HepG2 (cell line): Measurements from ENCODE around the gene RRM2. TPM values are rescaled to one million over a fixed set of nuclear protein-coding genes. Genes with fewer than 3 reads are reported as not detected.

Source experiments
- ERF ChIP-seq: IDR thresholded peaks from 2 replicates; pipeline ENCODE4 v1.6.1; 2018; ENCODE audit warnings: missing biosample characterization, missing genetic modification reagents
- FOSL1 ChIP-seq: sonication (generic); formaldehyde crosslinking; IDR thresholded peaks from 2 replicates; pipeline ENCODE4 v1.9.0; 2021; ENCODE audit warnings: missing genetic modification reagents, borderline replicate concordance
- GZF1 ChIP-seq: sonication (generic); formaldehyde crosslinking; IDR thresholded peaks from 2 replicates; pipeline ENCODE4 v1.5.1; 2020; ENCODE audit warnings: mild to moderate bottlenecking, missing genetic modification reagents
- KDM2A ChIP-seq: sonication (generic); formaldehyde crosslinking; IDR thresholded peaks from 2 replicates; pipeline ENCODE4 v1.4.0; 2020; ENCODE audit warnings: low read depth, missing genetic modification reagents, borderline replicate concordance
- MBD4 ChIP-seq: IDR thresholded peaks from 2 replicates; pipeline ENCODE4 v1.6.1; 2012; ENCODE audit warnings: low read length, inconsistent platforms, borderline replicate concordance
- PBX2 ChIP-seq: IDR thresholded peaks from 2 replicates; pipeline ENCODE4 v1.6.1; 2016; ENCODE audit warnings: control low read depth
- POGZ ChIP-seq: sonication (generic); formaldehyde crosslinking; IDR thresholded peaks from 2 replicates; pipeline ENCODE4 v1.4.0; 2020; ENCODE audit warnings: mild to moderate bottlenecking, missing genetic modification reagents
- RAD51 ChIP-seq: fragments of 450-650 bp; IDR thresholded peaks from 2 replicates; pipeline ENCODE4 v1.6.1; 2016; ENCODE audit warnings: borderline replicate concordance
- SIX1 ChIP-seq: sonication (generic); formaldehyde crosslinking; IDR thresholded peaks from 2 replicates; pipeline ENCODE4 v1.4.0; 2020; ENCODE audit warnings: missing genetic modification reagents, borderline replicate concordance
- SKIL ChIP-seq: sonication (generic); formaldehyde crosslinking; IDR thresholded peaks from 2 replicates; pipeline ENCODE4 v1.8.0; 2022; ENCODE audit warnings: missing genetic modification reagents, mild to moderate bottlenecking, moderate library complexity, borderline replicate concordance
- TFDP1 ChIP-seq: IDR thresholded peaks from 2 replicates; pipeline ENCODE4 v1.6.1; 2016; ENCODE audit warnings: missing compliant biosample characterization, missing genetic modification reagents, borderline replicate concordance
- ZEB1 ChIP-seq: IDR thresholded peaks from 2 replicates; pipeline ENCODE4 v1.6.1; 2012; ENCODE audit warnings: mild to moderate bottlenecking, low read depth, inconsistent platforms; ENCODE audit not compliant: insufficient replicate concordance
- ZFP82 ChIP-seq: sonication (generic); formaldehyde crosslinking; IDR thresholded peaks from 2 replicates; pipeline ENCODE4 v1.5.1; 2020; ENCODE audit warnings: mild to moderate bottlenecking, missing genetic modification reagents, borderline replicate concordance
- ZIK1 ChIP-seq: sonication (generic); formaldehyde crosslinking; IDR thresholded peaks from 2 replicates; pipeline ENCODE4 v1.5.0; 2020; ENCODE audit warnings: mild to moderate bottlenecking, low read depth, missing genetic modification reagents, borderline replicate concordance
- ZNF101 ChIP-seq: sonication (generic); formaldehyde crosslinking; IDR thresholded peaks from 2 replicates; pipeline ENCODE4 v1.4.0; 2020; ENCODE audit warnings: mild to moderate bottlenecking, low read depth, missing genetic modification reagents, borderline replicate concordance
- ZNF329 ChIP-seq: sonication (generic); formaldehyde crosslinking; IDR thresholded peaks from 2 replicates; pipeline ENCODE4 v1.9.0; 2021; ENCODE audit warnings: low read depth, mild to moderate bottlenecking, missing genetic modification reagents
- ZNF678 ChIP-seq: sonication (generic); formaldehyde crosslinking; IDR thresholded peaks from 2 replicates; pipeline ENCODE4 v1.4.0; 2020; ENCODE audit warnings: mild to moderate bottlenecking, missing genetic modification reagents
- ZNF724P ChIP-seq: sonication (generic); formaldehyde crosslinking; IDR thresholded peaks from 2 replicates; pipeline ENCODE4 v1.8.0; 2022; ENCODE audit warnings: missing genetic modification reagents, borderline replicate concordance
- ZSCAN22 ChIP-seq: sonication (generic); formaldehyde crosslinking; IDR thresholded peaks from 2 replicates; pipeline ENCODE4 v1.4.0; 2020; ENCODE audit warnings: mild to moderate bottlenecking, missing genetic modification reagents
- polyA plus RNA-seq, 8 experiments: library from polyadenylated mRNA; depleted of rRNA in 3 of 8; stranded (reverse) in 7 of 8; unstranded in 1 of 8; fragments of >200 nt; fragmentation: Illumina TruSeq in 4 of 8; extraction: Trizol in 4 of 8; gene quantifications; 2 replicates each; pipeline versions ENCODE4 v1.2.1 to v1.2.3, GENCODE V29; 2011 to 2016; ENCODE audit warnings: low read depth in 4 of 8, missing spikeins in 1 of 8, mixed read lengths in 1 of 8; ENCODE audit not compliant: insufficient read depth in 1 of 8
- total RNA-seq, 5 experiments: library from RNA; depleted of rRNA; stranded (reverse); fragments of >200 nt; fragmentation: Illumina TruSeq; extraction: Trizol; gene quantifications; 2 replicates each; pipeline ENCODE4 v1.2.3, GENCODE V29; 2016; ENCODE audit warnings: low read depth in 1 of 5
- TF ChIP-seq, protein P1 (sequence below): sonication (generic); formaldehyde crosslinking; IDR thresholded peaks from 2 replicates; pipeline ENCODE4 v1.4.0; 2020; ENCODE audit warnings: mild to moderate bottlenecking, missing genetic modification reagents
- TF ChIP-seq, protein P2 (sequence below): sonication (generic); formaldehyde crosslinking; IDR thresholded peaks from 2 replicates; pipeline ENCODE4 v1.5.1; 2020; ENCODE audit warnings: missing genetic modification reagents, mild to moderate bottlenecking, borderline replicate concordance

The RRM2 gene
- total and polyA plus RNA-seq, 2 of the 13 experiments (the other 11 are each of a cell fraction or from before 2014, with no cell fraction given): 31.3 to 150 TPM

DNA sequence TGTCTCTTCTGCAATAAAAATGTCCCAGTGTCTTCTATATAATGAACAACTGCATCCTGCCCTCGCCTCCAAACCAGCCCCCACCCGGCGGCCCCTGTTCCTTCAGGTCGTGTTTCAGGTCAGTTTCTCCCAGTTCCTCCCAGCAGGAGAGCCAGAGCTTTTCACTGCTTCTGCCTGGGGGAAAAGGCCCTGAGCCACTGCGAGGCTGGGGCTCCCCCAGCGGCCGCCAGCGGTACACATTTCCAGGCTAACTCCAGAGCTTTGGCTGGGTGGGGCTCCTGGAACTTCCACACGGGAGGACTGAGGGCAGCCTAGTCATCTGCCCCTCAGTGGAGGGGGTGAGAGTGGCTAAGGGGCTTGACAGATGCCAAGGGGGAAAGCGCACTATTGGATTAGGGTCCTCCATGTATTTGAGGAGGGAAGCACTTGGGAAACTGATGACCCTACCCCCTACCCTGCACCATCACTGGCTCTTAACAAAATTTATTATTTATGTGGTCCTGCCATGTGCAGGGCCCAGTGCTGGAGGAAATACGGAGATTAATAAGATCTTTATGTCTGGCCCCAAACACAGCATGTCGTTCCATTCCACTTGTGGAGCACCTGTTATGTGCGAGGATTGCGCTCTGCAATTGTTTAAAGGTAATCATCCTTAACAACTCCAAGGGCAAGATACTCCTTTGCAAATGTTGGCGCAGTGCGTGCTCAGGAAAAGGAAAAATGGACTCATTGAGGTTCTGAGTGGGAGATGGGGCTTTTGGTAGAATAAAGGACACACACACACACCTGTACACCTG, 25.0 kb upstream of the RRM2 start (continued):
- TF ChIP-seq SIX1 (CRISPR knock-in tag): no peak
- no peak for TF ChIP-seq ZNF724P (CRISPR knock-in tag)
- no peak for TF ChIP-seq SKIL
- no peak for TF ChIP-seq ZNF101 (CRISPR knock-in tag)
- TF ChIP-seq, protein P1, sequence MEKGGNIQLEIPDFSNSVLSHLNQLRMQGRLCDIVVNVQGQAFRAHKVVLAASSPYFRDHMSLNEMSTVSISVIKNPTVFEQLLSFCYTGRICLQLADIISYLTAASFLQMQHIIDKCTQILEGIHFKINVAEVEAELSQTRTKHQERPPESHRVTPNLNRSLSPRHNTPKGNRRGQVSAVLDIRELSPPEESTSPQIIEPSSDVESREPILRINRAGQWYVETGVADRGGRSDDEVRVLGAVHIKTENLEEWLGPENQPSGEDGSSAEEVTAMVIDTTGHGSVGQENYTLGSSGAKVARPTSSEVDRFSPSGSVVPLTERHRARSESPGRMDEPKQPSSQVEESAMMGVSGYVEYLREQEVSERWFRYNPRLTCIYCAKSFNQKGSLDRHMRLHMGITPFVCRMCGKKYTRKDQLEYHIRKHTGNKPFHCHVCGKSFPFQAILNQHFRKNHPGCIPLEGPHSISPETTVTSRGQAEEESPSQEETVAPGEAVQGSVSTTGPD (CRISPR knock-in tag): no peak
- no peak for TF ChIP-seq RAD51
- no peak for TF ChIP-seq ZIK1 (CRISPR knock-in tag)
- TF ChIP-seq TFDP1 (CRISPR knock-in tag): no peak
- no peak for TF ChIP-seq GZF1 (CRISPR knock-in tag)
- TF ChIP-seq ZNF678 (CRISPR knock-in tag): no peak
- TF ChIP-seq ZFP82 (CRISPR knock-in tag): no peak
- no peak for TF ChIP-seq PBX2
- peak; percentile 56; the same call in 1 of the 2 replicates for TF ChIP-seq ERF (CRISPR knock-in tag)
- no peak for TF ChIP-seq ZSCAN22 (CRISPR knock-in tag)
- no peak for TF ChIP-seq MBD4
- no peak for TF ChIP-seq POGZ (CRISPR knock-in tag)
- TF ChIP-seq, protein P2, sequence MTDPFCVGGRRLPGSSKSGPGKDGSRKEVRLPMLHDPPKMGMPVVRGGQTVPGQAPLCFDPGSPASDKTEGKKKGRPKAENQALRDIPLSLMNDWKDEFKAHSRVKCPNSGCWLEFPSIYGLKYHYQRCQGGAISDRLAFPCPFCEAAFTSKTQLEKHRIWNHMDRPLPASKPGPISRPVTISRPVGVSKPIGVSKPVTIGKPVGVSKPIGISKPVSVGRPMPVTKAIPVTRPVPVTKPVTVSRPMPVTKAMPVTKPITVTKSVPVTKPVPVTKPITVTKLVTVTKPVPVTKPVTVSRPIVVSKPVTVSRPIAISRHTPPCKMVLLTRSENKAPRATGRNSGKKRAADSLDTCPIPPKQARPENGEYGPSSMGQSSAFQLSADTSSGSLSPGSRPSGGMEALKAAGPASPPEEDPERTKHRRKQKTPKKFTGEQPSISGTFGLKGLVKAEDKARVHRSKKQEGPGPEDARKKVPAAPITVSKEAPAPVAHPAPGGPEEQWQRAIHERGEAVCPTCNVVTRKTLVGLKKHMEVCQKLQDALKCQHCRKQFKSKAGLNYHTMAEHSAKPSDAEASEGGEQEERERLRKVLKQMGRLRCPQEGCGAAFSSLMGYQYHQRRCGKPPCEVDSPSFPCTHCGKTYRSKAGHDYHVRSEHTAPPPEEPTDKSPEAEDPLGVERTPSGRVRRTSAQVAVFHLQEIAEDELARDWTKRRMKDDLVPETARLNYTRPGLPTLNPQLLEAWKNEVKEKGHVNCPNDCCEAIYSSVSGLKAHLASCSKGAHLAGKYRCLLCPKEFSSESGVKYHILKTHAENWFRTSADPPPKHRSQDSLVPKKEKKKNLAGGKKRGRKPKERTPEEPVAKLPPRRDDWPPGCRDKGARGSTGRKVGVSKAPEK: no peak
- TF ChIP-seq ZNF329 (CRISPR knock-in tag): no peak
- no peak for TF ChIP-seq ZEB1
- TF ChIP-seq KDM2A (CRISPR knock-in tag): peak; percentile 61; the same call in 1 of the 2 replicates
- TF ChIP-seq FOSL1 (CRISPR knock-in tag): no peak
